B cell (primary cell): Measurements from ENCODE around the gene RDH5. TPM values are rescaled to one million over a fixed set of nuclear protein-coding genes. Genes with fewer than 3 reads are reported as not detected.

ENCODE experiments used
- ATAC-seq: fragments of 200-7000 bp; cut with Tn5 transposase; one replicate; pipeline ENCODE4 v1.10.0; 2021; ENCODE audit warnings: low read depth, mild to moderate bottlenecking, moderate number of reproducible peaks, moderate library complexity
- CTCF ChIA-PET: fragments of 350-600 bp; sonication (Branson Sonifier 250); formaldehyde crosslinking; loops from one replicate; lab custom pipeline; 2021; ENCODE audit warnings: antibody characterized with exemption, inconsistent platforms; lab: Charles Lee
- POLR2A ChIA-PET: fragments of 350-600 bp; sonication (Branson Sonifier 250); formaldehyde crosslinking; loops from one replicate; lab custom pipeline; 2021; ENCODE audit warnings: antibody characterized with exemption; lab: Charles Lee
- DNase-seq: peaks from one replicate; pipeline ENCODE4 v3.0.0; 2013
- H2AFZ ChIP-seq: 2 replicates; pipeline ENCODE4 v1.6.1; 2012; ENCODE audit warnings: mild to moderate bottlenecking, low read depth, low read length; ENCODE audit not compliant: insufficient read depth, poor library complexity, severe bottlenecking
- H3K27ac ChIP-seq, 2 donors: 1 replicate in 1 of 2; 2 replicates in 1 of 2; pipeline ENCODE4 v1.5.1; 2012 to 2013; ENCODE audit warnings: low read length in 2 of 2, mild to moderate bottlenecking in 2 of 2, moderate library complexity in 1 of 2
- H3K27me3 ChIP-seq, 4 experiments: fragments of 200-600 bp in 1 of 4; sonication (generic) in 1 of 4; replicated peaks in 1 of 4; 1 replicate in 2 of 4; 2 replicates in 2 of 4; pipeline versions ENCODE4 v1.6.1 to v1.7.0; 2013 to 2016; ENCODE audit warnings: low read length in 3 of 4, mild to moderate bottlenecking in 2 of 4, mixed read lengths in 1 of 4, moderate library complexity in 1 of 4; ENCODE audit not compliant: insufficient read depth in 4 of 4, control insufficient read depth in 3 of 4; ENCODE audit errors: control extremely low read depth in 1 of 4
- H3K36me3 ChIP-seq, 2 experiments: replicated peaks in 1 of 2; 1 replicate in 1 of 2; 2 replicates in 1 of 2; pipeline versions ENCODE4 v1.6.1 to v1.7.1; 2013; ENCODE audit warnings: low read length in 1 of 2; ENCODE audit not compliant: insufficient read depth in 2 of 2, control insufficient read depth in 1 of 2; ENCODE audit errors: control extremely low read depth in 1 of 2, extremely low read depth in 1 of 2
- H3K4me1 ChIP-seq, 2 donors: fragments of 200-600 bp in 1 of 2; sonication (generic) in 1 of 2; 1 replicate in 1 of 2; 2 replicates in 1 of 2; pipeline versions ENCODE4 v1.5.1 to v1.6.1; 2013 to 2017; ENCODE audit warnings: low read length in 2 of 2; ENCODE audit not compliant: control insufficient read depth in 2 of 2, insufficient read depth in 2 of 2
- H3K4me2 ChIP-seq: replicated peaks from 2 replicates; pipeline ENCODE3; 2012; ENCODE audit warnings: mild to moderate bottlenecking, low read depth, low read length; ENCODE audit not compliant: poor library complexity, severe bottlenecking
- H3K4me3 ChIP-seq, 5 experiments: fragments of 200-600 bp in 1 of 5; sonication (generic) in 1 of 5; 1 replicate in 3 of 5; 2 replicates in 2 of 5; pipeline versions ENCODE4 v1.5.1 to v1.7.0; 2011 to 2016; ENCODE audit warnings: low read length in 4 of 5, mild to moderate bottlenecking in 4 of 5, low read depth in 2 of 5, control low read depth in 1 of 5, moderate library complexity in 1 of 5; ENCODE audit not compliant: insufficient read depth in 1 of 5; ENCODE audit errors: control extremely low read depth in 1 of 5, extremely low read depth in 1 of 5
- H3K79me2 ChIP-seq: fragments of 200-600 bp; sonication (generic); one replicate; pipeline ENCODE4 v1.6.0; 2016; ENCODE audit warnings: low read length; ENCODE audit not compliant: control insufficient read depth, insufficient read depth
- H3K9ac ChIP-seq: fragments of 200-600 bp; sonication (generic); 2 replicates; pipeline ENCODE4 v1.6.1; 2017; ENCODE audit warnings: mild to moderate bottlenecking, low read length, moderate library complexity
- H3K9me3 ChIP-seq, 3 donors: one replicate each; pipeline versions ENCODE4 v1.6.1 to v1.7.1; 2013; ENCODE audit warnings: low read length in 2 of 3; ENCODE audit not compliant: control insufficient read depth in 2 of 3, insufficient read depth in 1 of 3; ENCODE audit errors: control extremely low read depth in 1 of 3
- H4K20me1 ChIP-seq: 2 replicates; pipeline ENCODE4 v1.6.0; 2012; ENCODE audit warnings: mild to moderate bottlenecking, low read length; ENCODE audit not compliant: insufficient read depth, control insufficient read depth, poor library complexity, severe bottlenecking
- H3K27ac Mint-ChIP-seq: one replicate; pipeline ENCODE4 v1.8.0; 2021; ENCODE audit warnings: mixed read lengths
- H3K27me3 Mint-ChIP-seq: one replicate; pipeline ENCODE4 v1.8.0; 2021; ENCODE audit warnings: mixed read lengths
- H3K4me1 Mint-ChIP-seq: one replicate; pipeline ENCODE4 v1.8.0; 2021; ENCODE audit warnings: mixed read lengths
- H3K4me3 Mint-ChIP-seq: one replicate; pipeline ENCODE4 v1.8.0; 2021; ENCODE audit warnings: mixed read lengths
- H3K9me3 Mint-ChIP-seq: one replicate; pipeline ENCODE4 v1.8.0; 2022; ENCODE audit warnings: mixed read lengths; ENCODE audit not compliant: insufficient read depth
- EZH2 ChIP-seq: IDR thresholded peaks from 2 replicates; pipeline ENCODE4 v1.6.1; 2012; ENCODE audit warnings: borderline replicate concordance, low read depth, mild to moderate bottlenecking, moderate library complexity, low read length; ENCODE audit not compliant: insufficient read depth, poor library complexity, severe bottlenecking
- WGBS: methylation state at CpG from one replicate; pipeline ENCODE4 v1.1.5; 2013; ENCODE audit warnings: missing lambda C conversion rate; ENCODE audit not compliant: insufficient coverage; 5-methylcytosine and 5-hydroxymethylcytosine counted together
- intact Hi-C: fragments of 100-400 bp; cut with micrococcal nuclease; formaldehyde crosslinking; loops from one replicate; pipeline ENCODE4 v1.10.0; 2022
- polyA plus RNA-seq: library from polyadenylated mRNA; depleted of rRNA; stranded (reverse); fragments of >200 nt; gene quantifications from 2 replicates; pipeline ENCODE4 v1.2.3, GENCODE V29; 2012
- total RNA-seq, 2 donors: library from RNA; stranded (reverse); fragments of 120-200 nt in 1 of 2; gene quantifications; 1 replicate in 1 of 2; 2 replicates in 1 of 2; pipeline versions ENCODE4 v1.2.3 to v1.2.4, GENCODE V29; 2013 to 2022
- TF ChIP-seq, protein P1 (sequence below): fragments of 200-600 bp; IDR thresholded peaks from one replicate; pipeline ENCODE4 v1.8.0; 2022; ENCODE audit warnings: antibody characterized with exemption, mild to moderate bottlenecking

RDH5 gene
- total and polyA plus RNA-seq, 2 donors (not counting 1 experiment from before 2014, with no cell fraction given): 32.6 to 37.8 TPM

DNA sequence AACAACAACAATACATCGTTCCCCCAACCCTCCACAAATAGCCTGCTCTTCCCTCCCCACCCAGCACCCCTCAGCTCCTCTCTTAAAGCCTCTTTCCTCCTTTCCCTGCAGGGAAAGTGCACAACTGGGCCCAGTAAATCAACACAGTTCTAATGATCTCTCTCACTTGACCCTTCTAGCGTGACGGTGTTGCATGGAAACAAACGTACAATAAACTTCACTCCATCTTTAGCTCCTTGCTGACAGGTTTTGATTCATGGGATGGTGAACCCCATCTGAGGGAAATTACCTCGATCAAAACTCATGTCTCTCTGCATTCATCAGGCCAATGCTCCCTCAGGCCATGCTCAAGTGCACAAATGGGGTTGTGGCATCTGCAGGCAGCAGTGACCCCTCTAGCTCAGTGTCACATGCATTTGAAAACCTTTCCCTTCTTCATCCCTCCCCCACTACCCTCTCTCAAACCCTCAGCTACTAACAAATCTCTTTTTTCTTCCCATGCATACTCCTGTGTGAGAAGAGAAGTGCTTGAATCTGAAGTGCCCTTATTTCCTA, 45.6 kb downstream of the RDH5 start:
- Histone ChIP-seq H3K9ac (no peak overlapping the region), H3K27ac (no peak overlapping the region), H3K4me3 (no peak overlapping the region), H3K4me2 (no peak overlapping the region), H3K4me1 (no peaks in the 10 kb centered on the region), H3K9me3 (no peaks in the 10 kb centered on the region), H3K27me3 (no peaks in the 10 kb centered on the region), H2AFZ (no peak overlapping the region), H3K79me2 (no peaks in the 10 kb centered on the region), H3K36me3 (peaks cover 6 to 50% of the 10 kb centered on the region in 2 experiments), H4K20me1 (peaks cover 8% of the 10 kb centered on the region)
- intact Hi-C loops: no loop called here
- H3K4me3 Mint-ChIP-seq: no peak overlapping the region
- no peaks in the 10 kb centered on the region for H3K4me1 Mint-ChIP-seq
- no peaks in the 10 kb centered on the region for H3K9me3 Mint-ChIP-seq
- H3K27me3 Mint-ChIP-seq: no peaks in the 10 kb centered on the region
- ATAC-seq: no peak
- CTCF ChIA-PET: no interaction called here
- POLR2A ChIA-PET: no interaction called here
- TF ChIP-seq, protein P1, sequence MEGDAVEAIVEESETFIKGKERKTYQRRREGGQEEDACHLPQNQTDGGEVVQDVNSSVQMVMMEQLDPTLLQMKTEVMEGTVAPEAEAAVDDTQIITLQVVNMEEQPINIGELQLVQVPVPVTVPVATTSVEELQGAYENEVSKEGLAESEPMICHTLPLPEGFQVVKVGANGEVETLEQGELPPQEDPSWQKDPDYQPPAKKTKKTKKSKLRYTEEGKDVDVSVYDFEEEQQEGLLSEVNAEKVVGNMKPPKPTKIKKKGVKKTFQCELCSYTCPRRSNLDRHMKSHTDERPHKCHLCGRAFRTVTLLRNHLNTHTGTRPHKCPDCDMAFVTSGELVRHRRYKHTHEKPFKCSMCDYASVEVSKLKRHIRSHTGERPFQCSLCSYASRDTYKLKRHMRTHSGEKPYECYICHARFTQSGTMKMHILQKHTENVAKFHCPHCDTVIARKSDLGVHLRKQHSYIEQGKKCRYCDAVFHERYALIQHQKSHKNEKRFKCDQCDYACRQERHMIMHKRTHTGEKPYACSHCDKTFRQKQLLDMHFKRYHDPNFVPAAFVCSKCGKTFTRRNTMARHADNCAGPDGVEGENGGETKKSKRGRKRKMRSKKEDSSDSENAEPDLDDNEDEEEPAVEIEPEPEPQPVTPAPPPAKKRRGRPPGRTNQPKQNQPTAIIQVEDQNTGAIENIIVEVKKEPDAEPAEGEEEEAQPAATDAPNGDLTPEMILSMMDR: no peak
- no peak for TF ChIP-seq EZH2
- WGBS: 98% methylated on average over 5 of the region's 5 CpGs
- DNase-seq: no peak
- H3K27ac Mint-ChIP-seq: peak overlapping the region; percentile 5

DNA sequence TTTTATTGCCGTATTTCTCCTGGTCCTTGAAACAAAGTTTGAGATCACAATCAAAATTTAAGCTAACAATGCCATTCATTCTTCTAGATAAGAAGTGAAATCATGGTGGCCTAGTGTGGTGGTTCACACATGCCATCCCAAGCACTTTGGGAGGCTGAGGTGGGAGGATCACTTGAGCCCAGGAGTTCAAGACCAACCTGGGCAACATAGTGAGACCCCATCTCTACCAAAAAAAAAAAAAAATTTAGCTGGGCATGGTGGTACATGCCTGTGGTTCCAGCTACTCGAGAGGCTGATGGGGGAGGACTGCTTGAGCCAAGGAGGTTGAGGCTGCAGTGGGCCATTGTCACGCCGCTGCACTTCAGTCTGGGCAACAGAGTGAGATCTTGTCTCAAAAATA, 47.0 kb downstream of the RDH5 start:
- no peak overlapping the region for H3K4me2 ChIP-seq
- CTCF ChIA-PET: no interaction called here
- Mint-ChIP-seq H3K4me3 (no peak overlapping the region), H3K4me1 (no peaks in the 10 kb centered on the region), H3K9me3 (no peaks in the 10 kb centered on the region), H3K27me3 (no peaks in the 10 kb centered on the region), H3K27ac (no peak overlapping the region)
- WGBS: 97% methylated on average over 3 of the region's 4 CpGs
- intact Hi-C loops: no loop called here
- no peak for TF ChIP-seq EZH2
- TF ChIP-seq, protein P1: no peak
- ATAC-seq: no peak
- peaks cover 5% of the 10 kb centered on the region for H3K79me2 ChIP-seq
- H3K9me3 ChIP-seq: no peaks in the 10 kb centered on the region
- H3K36me3 ChIP-seq: peaks cover 5 to 57% of the 10 kb centered on the region in 2 experiments
- no peak overlapping the region for H3K9ac ChIP-seq
- DNase-seq: no peak
- H3K4me1 ChIP-seq: no peaks in the 10 kb centered on the region
- H2AFZ ChIP-seq: no peak overlapping the region
- H3K4me3 ChIP-seq: no peak overlapping the region
- no peaks in the 10 kb centered on the region for H3K27me3 ChIP-seq
- no peak overlapping the region for H3K27ac ChIP-seq
- H4K20me1 ChIP-seq: peaks cover 12% of the 10 kb centered on the region
- POLR2A ChIA-PET: no interaction called here
